HG02870 (cell line): ENCODE data around the gene MRPL27.

Experiments
- ATAC-seq: cut with Tn5 transposase; IDR thresholded peaks from one replicate; pipeline ENCODE4 v1.9.1; 2021; ENCODE audit warnings: mild to moderate bottlenecking, moderate library complexity; ENCODE audit not compliant: unreplicated experiment

Gene MRPL27

DNA sequence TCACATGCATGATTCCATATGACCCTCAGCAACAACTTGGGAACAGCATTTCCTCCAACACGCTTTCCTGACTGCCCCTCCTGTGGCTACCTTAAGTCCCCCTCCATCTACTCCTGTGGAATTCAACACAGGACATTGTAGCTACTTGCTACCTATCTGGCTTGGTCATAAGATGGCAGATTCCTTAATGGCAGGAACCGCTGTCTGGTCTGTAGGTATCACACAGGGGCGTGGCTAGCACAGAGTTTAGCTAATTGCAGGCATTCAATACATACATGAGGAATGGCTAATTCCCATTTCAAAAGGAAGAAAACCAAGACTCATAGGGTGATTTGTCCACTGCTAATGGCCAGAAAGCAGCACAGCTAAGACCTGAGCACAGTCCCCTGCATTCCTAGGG is 15.7 kb upstream of the MRPL27 start:
- ATAC-seq: no peak

DNA sequence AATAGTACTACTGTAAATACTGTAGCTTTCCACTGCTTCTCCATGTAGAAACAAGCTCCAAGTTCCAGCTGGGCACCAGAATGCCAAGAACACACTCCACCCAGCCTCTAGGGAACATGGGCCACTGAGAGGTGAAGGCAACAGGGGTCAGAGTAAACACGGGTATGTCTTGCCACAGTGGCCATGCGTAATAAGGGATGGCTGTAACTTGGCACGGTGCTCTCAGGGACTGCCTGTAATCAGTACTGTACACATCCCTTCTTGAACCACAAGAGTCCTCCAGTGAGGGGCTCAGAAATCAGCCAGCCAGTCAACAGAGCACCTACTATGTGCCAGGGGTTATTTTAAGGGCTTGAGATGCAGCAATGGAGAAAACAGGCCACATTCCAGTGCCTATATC is 13.5 kb upstream of the MRPL27 start:
- ATAC-seq: no peak

GRCh38 chr17:50382931-50383330 is 9.9 kb upstream of the MRPL27 start:
- no peak for ATAC-seq

DNA sequence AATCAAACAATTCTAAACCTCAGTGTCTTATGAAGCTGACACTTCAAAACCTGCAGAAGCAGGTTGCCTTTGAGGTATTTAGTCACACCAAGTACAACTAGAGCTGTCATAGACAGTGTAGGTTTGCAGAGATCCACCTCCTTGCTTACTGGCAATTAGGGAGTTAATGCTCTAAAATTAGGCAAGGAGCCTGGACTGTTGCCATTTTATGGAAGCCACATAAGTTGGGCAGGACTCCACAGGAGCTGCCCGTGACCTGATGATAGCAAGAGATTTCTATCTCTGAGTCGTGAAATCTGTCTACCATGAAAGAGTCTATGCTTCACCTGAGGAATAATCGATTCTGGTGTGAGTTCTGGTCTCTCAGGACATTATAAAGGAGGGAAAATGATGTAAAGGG is 8.9 kb upstream of the MRPL27 start:
- ATAC-seq: no peak

GRCh38 chr17:50381260-50381815 is 8.4 kb upstream of the MRPL27 start:
- ATAC-seq: no peak

- ATAC-seq: no peak
Observed at GRCh38 chr17:50380369-50381259, 7.6 kb upstream of the MRPL27 start.

DNA sequence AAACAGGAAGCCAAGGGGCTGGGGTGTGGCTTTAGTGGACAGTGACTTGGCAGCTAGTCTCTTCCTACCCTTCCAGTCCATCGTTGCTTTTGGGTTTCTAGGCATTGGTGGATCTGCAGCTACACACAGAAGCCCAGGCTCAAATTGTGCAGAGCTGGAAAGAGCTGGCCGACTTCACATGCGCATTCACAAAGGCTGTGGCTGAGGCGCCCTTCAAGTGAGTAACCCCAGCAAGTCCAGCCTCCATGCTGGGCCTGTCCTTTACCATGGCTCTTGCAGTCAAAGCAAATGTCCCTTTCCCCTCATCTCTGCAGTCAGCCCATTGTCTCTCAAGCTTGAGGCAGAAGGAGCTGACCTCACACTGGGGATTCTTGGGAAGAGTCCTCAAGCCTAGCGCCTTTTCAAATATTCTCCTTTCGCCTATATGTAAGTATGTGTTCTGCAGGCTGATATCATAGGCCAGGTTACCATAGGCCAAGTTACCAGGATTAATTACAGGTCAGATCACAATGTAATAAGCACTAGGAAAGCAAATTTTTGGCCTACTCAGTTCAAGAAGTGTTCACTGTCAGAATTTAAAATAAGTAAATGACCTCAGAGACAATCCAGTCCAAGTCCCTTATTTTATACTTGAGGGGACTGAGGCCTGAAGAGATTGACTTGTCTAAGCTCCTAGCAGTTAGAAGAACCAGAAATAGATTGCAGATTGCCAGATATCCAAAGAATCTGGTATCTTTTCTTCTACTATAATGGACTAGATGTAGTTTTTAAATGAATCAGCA is 6.6 kb upstream of the MRPL27 start:
- ATAC-seq: no peak

DNA sequence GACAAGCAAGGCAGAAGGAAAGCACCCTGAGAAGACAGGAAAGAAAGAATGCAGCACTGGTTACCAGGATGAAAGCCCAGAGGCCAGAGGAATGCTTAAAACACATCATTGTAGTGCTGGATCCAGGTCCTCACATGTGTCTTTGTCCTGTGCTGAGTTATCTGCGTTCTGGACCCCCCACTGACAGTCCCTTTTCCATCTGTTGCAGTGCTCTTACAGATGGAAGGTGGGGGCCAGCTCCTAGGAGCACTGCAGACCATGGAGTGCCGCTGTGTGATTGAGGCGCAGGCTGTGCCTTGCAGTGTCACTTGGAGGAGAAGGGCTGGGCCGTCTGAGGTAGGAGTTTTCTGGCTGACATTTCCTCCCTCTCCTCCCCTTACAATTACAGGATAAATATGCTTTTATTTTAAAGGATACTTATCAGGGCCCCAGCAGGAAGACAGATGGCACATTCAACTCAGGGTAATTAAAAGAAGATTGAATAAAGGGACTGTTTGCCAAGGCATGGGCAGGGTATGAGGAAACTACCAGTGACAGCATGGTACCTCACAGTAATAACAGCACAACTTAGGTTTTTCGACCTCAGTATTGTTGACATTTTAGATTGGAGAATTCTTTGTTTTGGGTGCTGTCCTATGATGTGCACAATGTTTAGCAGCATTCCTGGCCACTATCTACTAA is 3.0 kb upstream of the MRPL27 start:
- ATAC-seq: no peak

- no peak for ATAC-seq
Observed at GRCh38 chr17:50373705-50374104, 721 bp upstream of the MRPL27 start.

DNA sequence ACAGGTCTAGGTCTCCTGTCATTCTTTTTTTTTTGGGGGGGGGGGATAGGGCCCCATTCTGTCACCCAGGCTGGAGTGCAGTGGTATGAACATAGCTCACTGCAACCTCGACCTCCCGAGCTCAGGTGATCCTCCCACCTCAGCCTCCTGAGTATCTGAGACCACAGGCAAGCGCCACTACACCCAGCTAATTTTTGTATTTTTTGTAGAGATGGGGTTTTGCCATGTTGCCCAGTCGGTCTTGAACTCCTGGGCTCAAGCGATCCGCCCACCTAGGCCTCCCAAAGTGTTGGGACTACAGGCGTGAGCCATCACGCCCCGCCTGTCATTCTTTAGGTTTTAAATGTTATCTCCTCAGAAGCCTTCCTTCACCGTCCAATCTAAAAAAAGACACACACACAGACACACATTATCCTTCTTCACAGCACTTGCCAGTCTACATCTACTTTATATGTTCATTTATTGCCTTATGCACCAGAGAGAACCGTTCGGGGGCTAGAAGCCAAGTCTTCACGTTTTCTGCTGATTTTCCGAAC is 694 bp downstream of the MRPL27 start:
- no peak for ATAC-seq

- ATAC-seq: no peak
Observed at GRCh38 chr17:50371526-50371925, 1.5 kb downstream of the MRPL27 start.

DNA sequence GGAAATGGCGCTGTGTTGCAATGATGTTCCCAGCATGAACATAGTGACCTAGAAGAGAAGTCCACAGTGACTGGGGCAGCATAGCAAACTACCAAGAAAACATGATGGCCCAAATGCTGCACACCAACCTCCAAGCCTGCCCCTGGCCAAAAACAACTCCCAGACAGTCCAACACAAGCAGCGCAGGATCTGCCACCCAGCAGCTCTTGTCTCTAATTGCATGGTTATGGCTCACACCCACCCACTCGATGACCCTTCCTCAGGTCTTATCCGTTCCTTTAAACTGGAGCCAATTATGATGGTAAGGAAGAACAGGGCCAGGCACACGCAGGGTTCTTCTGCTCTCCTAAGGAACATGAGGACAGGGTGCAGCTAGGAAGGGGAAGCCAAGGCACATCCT is 2.9 kb downstream of the MRPL27 start:
- no peak for ATAC-seq

GRCh38 chr17:50367401-50367800 is 5.6 kb downstream of the MRPL27 start:
- ATAC-seq: no peak

GRCh38 chr17:50365649-50366393 is 7.2 kb downstream of the MRPL27 start:
- ATAC-seq: no peak

DNA sequence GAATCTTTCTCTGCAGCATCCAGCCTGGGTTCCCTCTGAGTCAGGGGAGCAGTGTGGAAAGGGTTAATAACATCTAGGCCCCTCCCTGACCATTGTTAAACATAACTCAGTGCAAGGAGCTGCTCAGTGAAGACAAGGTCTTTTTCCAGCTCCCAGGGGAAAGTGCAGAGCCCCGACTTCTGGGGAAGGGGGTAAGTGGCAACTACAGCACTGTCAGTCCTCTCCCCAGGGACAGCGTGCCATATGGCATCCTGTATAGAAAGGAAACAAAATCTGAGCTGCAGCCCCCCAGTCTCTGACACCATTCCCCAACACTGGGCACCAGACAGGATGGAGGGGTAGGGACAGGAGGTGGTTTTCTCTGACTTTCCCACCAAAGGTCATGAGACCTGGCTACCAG is 7.8 kb downstream of the MRPL27 start:
- ATAC-seq: no peak

GRCh38 chr17:50364715-50365114 is 8.3 kb downstream of the MRPL27 start:
- no peak for ATAC-seq

DNA sequence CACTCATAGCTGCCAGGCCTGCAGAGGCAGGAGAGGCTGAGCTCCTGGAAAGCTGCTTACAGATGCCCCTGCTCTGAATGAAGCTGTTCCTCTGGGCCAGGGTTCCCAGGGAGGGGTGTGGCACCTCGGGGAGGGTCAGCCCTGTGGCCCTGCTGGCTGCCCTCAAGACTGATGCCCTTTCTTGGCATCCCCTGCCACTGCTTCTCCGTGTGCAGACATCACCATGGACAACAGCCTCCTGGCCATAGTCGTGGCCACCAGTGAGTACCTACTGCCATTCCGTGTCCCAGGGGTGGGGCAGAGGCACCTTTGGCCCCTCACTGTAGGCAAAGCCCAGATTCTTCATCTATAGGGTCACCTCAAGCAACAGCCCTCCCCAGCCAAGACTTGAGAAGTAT is 8.9 kb downstream of the MRPL27 start:
- ATAC-seq: no peak

DNA sequence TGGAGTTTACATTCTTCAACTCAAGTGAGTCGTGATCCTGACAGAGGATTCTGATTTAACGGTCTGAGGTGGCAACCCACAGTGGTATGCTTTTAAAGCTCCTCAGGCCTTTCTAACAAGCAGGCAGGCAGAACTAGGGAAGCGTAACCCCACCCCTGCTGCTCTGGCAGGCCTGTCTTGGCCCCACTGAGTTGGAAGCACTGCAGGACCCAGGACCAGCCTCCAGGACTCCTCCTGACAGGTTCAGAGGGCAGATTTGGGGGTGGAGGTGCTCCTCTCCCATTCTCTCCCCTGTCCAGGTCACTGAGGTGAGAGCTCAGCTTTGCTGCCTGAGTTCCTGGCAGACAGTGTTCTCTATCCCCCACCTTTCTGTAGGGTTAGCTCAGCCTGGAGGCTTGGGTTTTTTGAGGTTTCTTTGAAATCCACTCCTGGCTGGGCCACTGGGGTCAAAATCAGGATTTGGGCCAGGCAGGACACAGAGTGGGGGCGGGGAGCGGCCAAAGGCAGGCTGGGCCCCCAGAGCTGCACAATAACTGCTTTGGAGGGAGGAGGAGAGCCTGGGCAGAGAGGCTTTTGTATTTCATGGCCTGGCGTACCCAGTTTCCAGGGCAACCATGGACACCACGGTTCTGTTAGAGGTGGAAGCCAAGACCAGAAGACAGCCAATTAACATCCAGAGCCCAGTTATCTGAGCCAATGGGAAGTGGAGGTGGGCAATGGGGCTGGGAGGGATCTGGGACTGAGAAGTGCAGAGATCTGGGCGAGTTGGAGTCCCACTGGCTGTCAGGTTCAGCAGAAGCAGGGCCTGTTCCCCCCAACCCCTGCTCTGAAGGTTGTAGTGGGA is 9.5 kb downstream of the MRPL27 start:
- no peak for ATAC-seq

DNA sequence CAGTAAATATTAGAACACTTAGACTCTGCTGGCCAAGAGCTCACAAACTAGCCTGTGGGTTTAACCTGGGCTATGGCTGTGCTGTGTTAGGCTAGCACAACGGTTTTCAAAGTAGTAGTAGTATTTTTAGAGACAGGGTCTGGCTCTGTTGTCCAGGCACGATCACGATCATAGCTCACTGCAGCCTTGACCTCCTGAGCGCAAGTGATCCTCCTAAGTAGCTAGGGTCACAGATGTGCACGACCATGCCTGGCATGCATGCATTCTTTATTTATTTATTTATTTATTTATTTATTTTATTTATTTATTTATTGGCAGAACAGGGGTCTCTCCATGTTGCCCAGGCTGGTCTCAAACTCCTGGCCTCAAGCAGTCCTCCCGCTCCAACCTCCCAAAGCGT is 10.3 kb downstream of the MRPL27 start:
- ATAC-seq: no peak
